Adipose tissue (tissue), 3 donors: ENCODE measurements around the gene U2AF2. TPM values are rescaled to one million over a fixed set of nuclear protein-coding genes. Genes with fewer than 3 reads are reported as not detected.

Experiments used
- H3K27ac ChIP-seq: one replicate; pipeline ENCODE4 v1.5.1; 2013; ENCODE audit warnings: low read depth, low read length
- WGBS, 3 donors: extraction: QIAGEN DNeasy Blood & Tissue Kit; methylation state at CpG; one replicate each; pipeline ENCODE4 v1.1.7; 2013; 5-methylcytosine and 5-hydroxymethylcytosine counted together
- polyA plus RNA-seq, 3 donors: library from polyadenylated mRNA; stranded (reverse); fragments of 200-250 nt; gene quantifications; one replicate each; pipeline ENCODE4 v1.2.3, GENCODE V29; 2013
- donor health status: healthy with polysubstance abuse.
- donor health status: Bipolar disorder and iron deficiency.
- donor health status: healthy.

The U2AF2 gene
- polyA plus RNA-seq, 3 donors: 54.3 to 122 (median 95.0) TPM

DNA sequence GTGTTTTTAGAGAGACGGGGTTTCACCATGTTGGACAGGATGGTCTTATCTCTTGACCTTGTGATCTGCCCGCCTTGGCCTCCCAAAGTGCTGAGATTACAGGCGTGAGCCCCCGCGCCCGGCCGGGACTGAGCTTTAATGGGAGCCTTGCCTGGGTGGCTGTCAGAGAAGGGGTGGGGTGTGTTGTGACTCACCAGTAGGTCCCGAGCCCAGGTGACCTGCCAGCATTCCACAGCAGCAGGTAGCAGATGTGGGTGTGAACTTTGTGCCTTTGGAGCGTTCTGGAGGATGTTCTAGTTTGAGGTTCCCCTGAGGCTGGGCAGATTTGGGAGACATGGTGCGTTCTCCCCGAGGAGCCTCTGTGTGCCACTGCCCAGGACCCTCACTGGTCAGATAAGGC lies 13.1 kb downstream of the U2AF2 start:
- 39 to 83% (median 73%) methylated on average over 11 of the region's 11 CpGs for WGBS, 3 donors

DNA sequence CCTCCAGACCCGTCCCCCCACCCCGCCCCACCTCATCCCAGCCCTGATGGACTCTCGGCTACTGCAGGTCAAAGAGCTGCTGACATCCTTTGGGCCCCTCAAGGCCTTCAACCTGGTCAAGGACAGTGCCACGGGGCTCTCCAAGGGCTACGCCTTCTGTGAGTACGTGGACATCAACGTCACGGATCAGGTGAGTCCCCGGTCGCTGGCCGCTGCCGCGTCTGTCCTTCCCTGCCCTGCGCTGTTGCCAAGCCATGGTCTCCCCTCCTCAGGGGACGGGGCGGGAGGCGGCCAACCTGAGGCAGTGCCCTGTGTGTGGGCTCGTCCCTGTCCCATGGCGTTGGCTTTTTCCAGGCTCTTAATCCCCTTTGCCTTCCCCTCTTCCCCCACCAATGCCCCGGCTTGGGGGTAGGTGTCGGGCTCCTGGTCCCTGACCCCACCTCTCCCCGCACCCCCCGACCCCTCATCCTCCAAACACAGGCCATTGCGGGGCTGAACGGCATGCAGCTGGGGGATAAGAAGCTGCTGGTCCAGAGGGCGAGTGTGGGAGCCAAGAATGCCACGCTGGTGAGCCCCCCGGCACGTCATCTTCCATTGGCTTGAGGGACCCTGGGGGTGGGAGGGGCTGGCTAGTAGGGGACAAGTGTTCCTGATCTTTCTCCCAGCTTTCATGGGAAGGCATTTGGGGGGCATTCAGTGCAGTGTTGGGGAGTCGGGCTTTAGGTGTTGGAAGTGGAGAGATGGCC lies 13.9 kb downstream of the U2AF2 start:
- H3K27ac ChIP-seq: no peak overlapping the region
- 86 to 91% (median 89%) methylated on average over 30 of the region's 30 CpGs for WGBS, 3 donors

More for the DNA sequence above, 13.1 kb downstream of the U2AF2 start:
- no peak overlapping the region for H3K27ac ChIP-seq

DNA sequence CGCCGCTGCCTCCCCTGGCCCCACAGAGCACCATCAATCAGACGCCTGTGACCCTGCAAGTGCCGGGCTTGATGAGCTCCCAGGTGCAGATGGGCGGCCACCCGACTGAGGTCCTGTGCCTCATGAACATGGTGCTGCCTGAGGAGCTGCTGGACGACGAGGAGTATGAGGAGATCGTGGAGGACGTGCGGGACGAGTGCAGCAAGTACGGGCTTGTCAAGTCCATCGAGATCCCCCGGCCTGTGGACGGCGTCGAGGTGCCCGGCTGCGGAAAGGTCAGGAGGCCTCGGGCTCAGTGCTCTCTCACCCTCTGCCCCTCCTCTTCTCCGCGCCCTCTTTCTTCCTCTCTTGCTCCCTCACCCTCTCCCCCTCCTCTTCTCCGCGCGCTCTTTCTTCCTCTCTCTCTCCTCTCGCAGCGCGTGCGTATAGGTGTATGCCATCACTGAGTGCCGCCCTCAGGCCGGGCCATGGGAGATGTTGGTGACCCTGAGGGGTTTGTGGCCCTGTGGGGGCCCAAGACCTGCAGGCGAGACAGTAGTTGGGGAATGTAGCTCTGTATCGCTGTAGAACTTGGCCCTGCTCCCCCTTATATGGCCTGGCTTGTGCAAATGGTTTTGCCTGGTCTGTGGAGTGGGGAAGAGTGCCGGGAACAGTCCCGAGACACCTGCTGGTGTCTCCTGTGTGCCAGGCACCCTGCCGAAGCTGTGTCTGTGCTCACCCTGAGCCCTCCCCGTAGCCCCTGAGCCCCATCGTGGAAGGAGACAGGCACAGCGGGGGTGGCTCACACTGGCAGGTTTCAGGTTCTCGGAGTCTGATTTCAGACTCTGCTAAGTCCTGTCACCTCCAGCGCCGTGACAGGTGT lies 14.8 kb downstream of the U2AF2 start:
- WGBS, 3 donors: 86 to 90% (median 88%) methylated on average over 39 to 43 of the region's 43 CpGs

DNA sequence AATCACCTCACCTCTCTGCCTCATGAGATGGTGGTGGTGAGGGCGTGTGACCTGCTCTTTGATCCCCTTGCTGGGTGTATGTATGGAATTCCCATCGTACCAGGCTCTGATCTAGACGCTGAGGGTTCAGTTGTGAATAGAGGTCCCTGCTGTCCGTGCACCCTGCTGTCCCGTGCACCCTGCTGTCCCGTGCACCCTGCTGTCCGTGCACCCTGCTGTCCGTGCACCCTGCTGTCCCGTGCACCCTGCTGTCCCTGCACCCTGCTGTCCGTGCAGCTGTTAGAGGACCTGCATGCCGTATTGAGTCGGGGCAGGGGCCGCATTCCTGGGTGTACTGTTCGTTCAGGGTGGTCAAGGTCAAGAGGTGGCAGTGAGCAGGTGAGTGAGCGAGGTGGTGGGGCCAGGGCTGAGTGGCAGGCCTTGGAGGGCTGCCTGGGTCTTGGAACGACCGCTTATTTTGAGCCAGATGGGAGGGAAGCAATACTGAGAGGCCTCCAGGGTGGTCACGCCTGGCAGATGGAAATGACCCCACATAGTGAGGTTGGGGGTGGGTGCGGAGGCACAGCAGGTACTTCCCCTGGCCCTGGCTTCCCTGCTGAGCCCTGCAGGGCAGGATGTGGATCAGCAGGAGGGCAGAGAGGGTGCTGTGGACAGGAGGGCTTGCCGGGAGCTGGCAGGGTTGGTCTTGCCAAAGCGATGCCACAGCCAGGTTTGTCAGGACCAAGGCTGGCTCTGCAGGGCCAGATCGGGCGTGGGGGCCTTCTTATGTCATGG lies 15.6 kb downstream of the U2AF2 start:
- WGBS, 3 donors: 65 to 80% (median 78%) methylated on average over 23 of the region's 23 CpGs
- H3K27ac ChIP-seq: no peak overlapping the region

More for the DNA sequence above, 14.8 kb downstream of the U2AF2 start:
- H3K27ac ChIP-seq: no peak overlapping the region

DNA sequence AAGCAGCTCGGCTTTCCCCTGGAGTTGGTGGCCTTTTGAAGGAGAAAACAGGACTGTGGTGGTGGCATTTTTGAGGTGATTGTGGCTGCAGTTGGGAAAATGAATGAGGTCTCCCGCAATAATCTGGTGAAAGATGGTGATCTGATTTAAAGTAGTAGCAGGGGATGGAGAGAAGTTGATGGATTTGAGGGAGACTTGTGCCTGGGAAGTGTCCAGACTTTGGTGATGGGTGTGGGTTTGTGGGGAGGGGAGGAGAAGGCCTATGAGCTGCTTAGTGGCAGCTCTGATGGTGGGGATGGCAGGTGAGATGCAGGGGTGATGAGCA lies 16.2 kb downstream of the U2AF2 start:
- no peak overlapping the region for H3K27ac ChIP-seq
- WGBS, 3 donors: 61 to 78% (median 77%) methylated on average over 2 of the region's 2 CpGs

DNA sequence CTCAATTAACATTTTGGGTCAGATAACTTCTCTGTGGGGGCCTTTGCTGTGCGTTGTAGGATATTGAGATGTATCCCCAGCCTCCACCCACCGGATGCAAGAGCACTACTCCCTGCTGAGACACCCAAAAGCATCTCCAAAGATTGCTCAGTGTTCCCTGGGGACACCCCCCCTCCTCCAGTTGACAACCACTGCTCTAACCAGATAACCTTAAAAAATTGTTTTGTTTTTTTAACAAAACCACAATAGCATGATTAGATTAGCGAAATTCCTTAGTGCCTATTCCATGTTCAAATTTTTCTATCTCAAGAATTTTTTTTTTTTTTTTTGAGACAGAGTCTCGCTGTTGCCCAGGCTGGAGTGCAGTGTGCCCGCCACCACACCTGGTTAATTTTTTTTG lies 17.6 kb downstream of the U2AF2 start:
- H3K27ac ChIP-seq: no peak overlapping the region
- WGBS, 3 donors: 79 to 88% (median 86%) methylated on average over 5 of the region's 5 CpGs

DNA sequence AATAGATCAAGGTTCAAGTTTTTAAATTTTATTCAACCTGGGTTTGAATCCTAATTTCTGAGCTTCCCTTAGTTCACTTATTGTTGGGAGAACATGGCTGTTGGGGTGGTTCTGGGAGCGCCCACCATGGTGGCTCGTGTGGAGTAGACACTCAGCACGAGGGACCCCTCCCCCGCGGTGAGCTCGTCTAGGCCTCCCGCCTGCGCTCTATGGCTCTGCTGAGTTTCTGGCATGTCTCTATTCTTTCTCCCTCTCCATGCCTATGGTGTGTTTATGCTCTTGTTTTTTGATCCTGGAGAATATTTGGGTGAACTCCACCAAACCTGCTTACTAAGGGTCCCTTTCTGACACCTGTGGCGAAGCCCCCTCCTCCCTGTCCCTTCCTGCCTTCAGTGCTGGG lies 18.6 kb downstream of the U2AF2 start:
- H3K27ac ChIP-seq: no peak overlapping the region
- WGBS, 3 donors: 76 to 81% (median 79%) methylated on average over 9 of the region's 9 CpGs

DNA sequence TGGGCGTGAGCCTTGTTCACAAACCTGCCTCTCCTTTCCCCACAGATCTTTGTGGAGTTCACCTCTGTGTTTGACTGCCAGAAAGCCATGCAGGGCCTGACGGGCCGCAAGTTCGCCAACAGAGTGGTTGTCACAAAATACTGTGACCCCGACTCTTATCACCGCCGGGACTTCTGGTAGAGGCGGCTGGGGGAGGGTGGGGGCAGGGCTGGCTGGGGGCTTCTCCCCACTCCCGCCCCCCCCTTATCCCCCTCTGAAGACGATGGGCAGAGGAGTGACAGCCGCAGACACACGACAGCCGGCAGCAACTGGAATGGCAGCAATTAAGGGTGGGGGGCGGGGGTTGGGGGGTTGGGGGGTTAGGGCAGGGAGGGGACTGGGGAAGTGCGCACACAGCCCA lies 19.1 kb downstream of the U2AF2 start:
- 68 to 80% (median 77%) methylated on average over 14 to 15 of the region's 15 CpGs for WGBS, 3 donors
- no peak overlapping the region for H3K27ac ChIP-seq

DNA sequence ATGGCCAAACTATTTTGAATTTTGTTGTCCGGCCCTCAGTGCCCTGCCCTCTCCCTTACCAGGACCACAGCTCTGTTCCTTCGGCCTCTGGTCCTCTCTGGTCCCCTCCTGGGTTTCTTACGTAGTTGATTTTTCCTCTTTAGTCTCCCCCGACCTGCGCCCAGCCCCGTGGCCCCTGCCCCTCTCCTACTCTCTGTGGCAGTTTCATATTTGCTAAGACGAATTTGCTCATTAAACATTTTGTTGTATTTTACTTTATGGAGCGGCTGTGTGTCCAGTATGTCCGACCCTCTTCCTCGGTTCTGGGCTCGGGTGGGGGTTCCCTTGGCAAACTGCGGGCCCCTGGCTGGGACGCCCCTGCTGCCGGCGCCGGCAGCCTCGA lies 19.6 kb downstream of the U2AF2 start:
- no peak overlapping the region for H3K27ac ChIP-seq
- 19 to 35% (median 31%) methylated on average over 17 of the region's 17 CpGs for WGBS, 3 donors

DNA sequence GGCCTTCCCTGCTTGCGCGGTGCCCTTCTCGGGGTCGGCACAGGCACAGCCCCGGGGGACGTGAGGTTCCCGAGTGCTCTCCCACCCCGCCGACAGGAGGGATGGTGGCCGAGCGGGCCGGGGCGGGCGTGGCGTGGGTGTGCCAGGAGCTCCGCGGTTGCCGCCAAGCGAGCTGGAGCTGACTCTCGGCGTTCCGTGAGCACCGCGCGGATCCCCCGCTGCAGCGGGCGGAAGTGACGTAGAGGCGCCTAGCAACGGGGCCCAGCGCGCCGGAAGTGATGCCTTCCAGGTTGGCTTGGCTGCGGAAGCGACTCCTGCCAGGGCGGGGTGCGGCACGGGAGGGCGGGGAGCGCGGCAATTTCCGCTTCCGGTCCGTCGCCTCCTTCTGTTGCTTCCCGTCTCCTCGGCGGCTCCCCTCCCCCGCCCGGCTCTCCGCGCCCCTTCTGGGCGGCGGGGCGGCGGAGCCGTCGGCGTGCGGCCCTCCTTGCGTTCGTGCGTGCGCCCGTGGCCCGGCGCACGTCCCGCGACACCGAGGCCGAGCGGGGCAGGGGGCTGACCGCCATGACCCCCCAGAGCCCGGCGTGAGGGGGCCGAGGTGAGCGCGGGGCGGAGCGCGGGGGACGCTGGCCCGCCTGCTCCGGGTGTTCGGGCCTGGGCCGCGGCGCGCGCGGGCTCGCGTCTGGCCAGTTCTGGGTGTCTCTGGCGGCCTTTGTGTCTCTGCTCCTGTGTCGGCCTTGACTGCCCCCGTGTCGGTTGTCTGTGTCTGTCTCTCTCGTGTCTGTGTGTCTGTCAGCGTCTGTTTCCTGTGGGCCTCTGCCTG lies 20.2 kb downstream of the U2AF2 start, which contains the start of gene EPN1:
Gene EPN1, plus strand, starts transcription at position 386 of the 820 bp plus-strand sequence. CDS start 3,402 bp downstream, outside the sequence.
- WGBS, 3 donors: 0 to 1% (median 1%) methylated on average over 79 to 101 of the region's 101 CpGs
- H3K27ac ChIP-seq: peak within 1 kb of the TSS; percentile 28

DNA sequence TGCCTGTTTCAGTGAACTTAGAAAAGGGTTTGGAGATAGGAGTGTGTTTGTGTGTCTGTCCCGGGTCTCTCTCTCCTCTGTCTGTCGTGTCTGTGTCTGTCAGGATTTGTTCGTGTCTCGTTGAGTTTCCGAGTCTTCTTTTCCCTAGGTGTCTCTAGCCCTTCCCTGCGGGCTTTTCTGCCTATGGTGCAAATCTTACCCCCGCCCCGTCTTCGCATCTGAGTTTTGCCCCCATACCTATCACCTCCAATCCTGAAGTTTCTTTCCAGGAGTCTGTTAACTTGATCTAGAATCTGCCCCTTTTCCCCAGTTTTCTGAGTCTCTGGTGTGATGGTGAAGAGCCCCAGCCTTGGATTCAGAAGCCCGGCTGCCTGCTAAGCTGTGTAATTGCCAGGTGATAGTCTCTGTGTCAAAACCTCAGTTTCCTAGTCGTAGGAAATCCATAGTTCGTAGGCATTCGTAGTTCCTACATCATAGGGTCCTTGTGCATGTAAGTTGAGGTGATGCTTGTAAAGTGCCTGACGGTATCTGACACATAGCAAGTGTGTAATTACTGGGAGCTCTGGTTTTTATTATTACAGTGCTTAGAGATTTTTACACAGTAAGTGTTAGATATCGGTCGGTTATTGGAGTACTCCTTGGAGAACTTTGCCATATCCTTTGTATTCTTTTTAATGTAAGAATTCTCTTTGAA lies 21.0 kb downstream of the U2AF2 start:
- WGBS, 3 donors: 6 to 15% (median 9%) methylated on average over 16 of the region's 16 CpGs
- H3K27ac ChIP-seq: peak overlapping the region; percentile 28

DNA sequence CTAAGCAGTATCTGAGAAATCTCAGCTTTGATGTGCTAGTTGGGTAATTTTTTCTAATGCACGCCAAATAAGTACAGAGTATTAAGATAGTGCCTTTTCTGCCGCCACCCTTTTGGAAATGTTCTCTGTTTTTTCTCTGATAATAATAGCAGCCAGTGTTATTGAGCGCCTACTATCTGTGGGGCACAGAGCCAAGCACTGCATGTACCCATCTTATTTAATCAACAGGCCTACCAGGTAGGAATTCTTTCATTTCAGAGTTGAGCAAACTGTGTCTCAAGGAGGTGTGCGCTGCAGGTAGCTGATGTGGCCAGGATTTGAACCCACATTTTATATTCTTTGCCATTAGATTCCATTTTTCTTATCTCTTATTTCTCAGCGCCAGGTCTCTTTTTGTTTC lies 21.5 kb downstream of the U2AF2 start:
- 39 to 70% (median 62%) methylated on average over 5 of the region's 5 CpGs for WGBS, 3 donors
- no peak overlapping the region for H3K27ac ChIP-seq

DNA sequence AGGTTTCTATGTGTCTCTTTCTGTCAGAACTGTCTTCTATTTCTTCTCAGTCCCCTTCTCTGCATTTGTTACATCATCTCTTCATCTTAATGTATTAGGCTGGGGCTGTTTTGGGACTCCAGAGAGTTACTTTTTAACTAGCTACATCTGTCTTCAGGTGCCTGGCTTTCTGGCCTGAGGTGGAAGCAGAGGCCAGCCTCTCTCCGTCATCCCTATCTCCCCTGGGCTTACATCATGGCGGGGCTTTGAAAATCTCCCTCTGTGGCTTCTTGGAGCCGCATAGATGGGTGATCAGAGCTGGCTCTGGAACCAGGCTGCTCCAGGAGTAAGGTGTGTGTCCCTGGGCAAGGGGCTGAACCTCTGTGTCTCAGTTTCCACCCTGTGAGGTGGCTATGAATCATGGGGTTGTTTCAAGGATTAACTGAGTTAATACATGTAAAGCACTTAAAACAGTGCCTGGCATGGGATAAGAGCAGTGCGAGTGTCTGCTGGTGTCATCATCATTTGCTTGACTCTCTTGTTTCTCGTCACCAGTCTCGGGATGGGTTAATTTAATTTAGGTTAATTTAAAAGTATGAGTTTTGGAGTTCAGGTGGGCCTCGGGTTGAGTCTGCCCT lies 22.2 kb downstream of the U2AF2 start:
- H3K27ac ChIP-seq: no peak overlapping the region
- 49 to 75% (median 68%) methylated on average over 7 of the region's 7 CpGs for WGBS, 3 donors

DNA sequence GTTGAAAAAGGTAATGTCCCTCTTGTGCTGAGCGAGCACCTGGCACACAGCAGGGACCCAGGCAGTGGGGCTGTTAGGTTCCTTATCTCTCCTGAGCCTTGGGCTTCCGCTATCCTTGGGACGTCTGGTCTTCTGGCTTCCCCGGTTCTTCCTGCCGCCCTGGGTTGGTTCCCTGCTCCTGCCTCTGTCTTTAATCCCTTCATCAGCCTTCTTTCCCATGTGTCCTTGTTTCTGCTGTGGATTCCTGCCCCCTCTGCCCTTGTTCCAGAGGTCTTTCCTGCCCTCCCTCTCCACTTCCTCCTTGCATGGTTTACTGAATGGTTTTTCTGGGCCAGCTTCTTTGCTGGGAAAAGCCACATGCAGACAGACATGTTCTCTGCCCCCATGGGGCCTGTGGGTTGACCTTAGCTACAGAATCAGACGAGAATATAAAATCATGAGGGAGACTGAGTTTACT lies 22.8 kb downstream of the U2AF2 start:
- no peak overlapping the region for H3K27ac ChIP-seq

DNA sequence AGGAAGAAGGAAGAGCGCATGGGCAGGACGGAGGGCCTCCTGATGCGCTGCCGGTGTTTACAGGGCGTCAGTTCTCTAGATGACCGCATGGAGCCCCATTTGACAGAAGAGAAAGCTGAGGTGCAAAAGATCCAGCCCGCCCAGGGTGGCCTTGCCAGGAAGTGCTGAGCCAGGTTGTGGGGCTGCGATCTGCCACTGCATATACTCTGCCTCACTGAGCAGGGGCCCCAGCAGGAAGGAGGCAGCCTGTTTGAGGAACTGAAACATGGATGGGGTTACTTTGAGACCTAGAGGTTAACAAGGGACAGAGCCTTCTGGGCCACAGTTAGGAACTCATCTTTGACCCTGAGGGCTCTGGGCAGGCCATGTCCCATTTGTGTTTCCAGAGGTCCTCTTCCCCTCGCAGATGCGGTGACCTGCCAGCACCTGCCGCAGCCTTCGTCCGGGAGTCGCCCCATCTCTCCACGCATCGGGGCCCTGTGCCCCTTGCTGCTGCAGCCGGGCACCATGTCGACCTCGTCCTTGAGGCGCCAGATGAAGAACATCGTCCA lies 23.4 kb downstream of the U2AF2 start:
- WGBS, 3 donors: 76 to 82% (median 77%) methylated on average over 21 of the region's 21 CpGs
- H3K27ac ChIP-seq: no peak overlapping the region

More for the DNA sequence above, 22.8 kb downstream of the U2AF2 start:
- 22 to 58% (median 51%) methylated on average over 6 of the region's 6 CpGs for whole genome bisulfite sequencing, 3 donors

DNA sequence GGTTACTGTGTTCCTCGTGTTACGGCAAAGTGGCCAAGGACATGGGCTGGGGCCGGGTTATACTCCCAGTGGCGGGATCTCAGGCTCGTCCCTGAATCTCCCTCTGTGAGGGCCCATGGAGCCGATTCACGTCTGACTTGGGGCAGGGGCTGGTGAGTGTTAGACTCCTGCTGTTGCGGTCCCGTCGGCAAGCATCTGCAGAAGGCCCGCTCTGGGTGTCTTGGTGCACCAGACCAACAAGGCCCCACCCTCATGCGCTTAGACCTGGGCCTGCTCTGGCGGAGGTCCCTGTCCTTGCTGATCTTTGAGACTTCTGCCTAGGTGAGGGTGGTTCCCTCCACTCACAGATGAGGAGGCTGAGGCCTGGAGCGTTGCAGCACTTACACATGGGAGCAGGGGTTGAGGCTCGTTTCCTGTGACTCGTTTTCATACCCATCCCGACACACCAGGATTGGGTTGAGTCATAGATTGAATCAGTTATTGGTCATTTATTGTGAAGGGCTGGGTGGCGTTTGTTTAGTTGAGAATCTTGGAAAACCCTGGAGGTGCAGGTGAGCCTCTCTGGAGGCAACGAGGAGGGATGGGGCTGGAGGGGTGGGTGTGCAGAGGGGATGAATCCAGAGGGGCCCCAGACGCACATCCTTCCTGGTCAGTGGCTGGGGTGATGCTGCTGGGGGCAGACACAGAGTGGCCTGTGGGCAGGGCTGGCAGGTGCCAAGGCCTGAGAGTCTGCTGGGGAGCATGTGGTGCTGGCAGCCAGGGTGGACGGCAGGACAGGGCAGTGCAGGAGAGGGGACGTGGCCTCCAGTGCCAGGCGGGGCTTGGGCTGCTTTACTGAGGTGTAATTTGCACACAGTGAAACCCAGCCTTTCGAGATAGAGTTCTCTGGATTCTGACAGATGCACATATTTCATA lies 24.8 kb downstream of the U2AF2 start:
- 82 to 88% (median 86%) methylated on average over 24 of the region's 24 CpGs for WGBS, 3 donors
- H3K27ac ChIP-seq: no peak overlapping the region
